GM18511 (cell line): ENCODE measurements around the gene SERPIND1.
"Not testable (repeated sequence)": the region's sequence is repeated elsewhere in the genome, so short reads cannot be mapped to it uniquely, and the experiment has no call there.

Source experiments
- ATAC-seq: cut with Tn5 transposase; IDR thresholded peaks from one replicate; pipeline ENCODE4 v1.9.1; 2021; ENCODE audit warnings: mild to moderate bottlenecking, moderate library complexity; ENCODE audit not compliant: unreplicated experiment

The SERPIND1 gene

GRCh38 chr22:20811171-20811570, 37.3 kb downstream of the SERPIND1 start:
- ATAC-seq, result no peak

DNA sequence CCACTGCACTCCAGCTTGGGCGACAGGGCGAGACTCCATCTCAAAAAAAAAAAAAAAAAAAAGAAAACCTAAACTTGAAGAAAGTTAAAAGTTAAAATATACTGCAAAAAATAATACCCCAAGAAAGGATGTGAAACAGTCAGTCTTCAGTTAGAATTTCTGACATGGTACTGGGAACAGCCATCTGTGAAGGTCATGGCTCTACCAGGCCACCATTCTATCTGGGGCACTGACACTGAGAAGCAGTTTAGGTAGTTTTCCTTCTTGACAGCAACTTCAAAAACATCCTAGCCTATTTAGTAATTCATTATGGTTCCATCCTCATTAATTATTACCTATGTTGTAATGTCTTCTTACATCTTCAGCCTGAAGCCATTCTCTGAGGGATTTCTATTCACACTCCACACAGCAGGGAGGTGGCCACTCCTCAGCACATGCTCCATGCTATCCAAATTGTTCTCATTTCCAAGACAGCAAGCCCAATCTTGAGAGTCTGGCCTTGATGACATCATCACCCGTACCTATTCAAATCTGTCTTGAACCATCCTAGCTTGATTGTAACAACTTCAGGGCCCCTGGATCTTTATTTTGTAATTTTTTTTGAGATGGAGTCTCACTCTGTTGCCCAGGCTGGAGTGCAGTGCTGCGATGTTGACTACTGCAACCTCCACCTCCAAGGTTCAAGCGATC, 38.2 kb downstream of the SERPIND1 start:
- ATAC-seq, result no peak

GRCh38 chr22:20813056-20813455, 39.1 kb downstream of the SERPIND1 start:
- no peak for ATAC-seq

- ATAC-seq, result no peak
These were observed 40.4 kb downstream of the SERPIND1 start for GRCh38 chr22:20814221-20814808.

DNA sequence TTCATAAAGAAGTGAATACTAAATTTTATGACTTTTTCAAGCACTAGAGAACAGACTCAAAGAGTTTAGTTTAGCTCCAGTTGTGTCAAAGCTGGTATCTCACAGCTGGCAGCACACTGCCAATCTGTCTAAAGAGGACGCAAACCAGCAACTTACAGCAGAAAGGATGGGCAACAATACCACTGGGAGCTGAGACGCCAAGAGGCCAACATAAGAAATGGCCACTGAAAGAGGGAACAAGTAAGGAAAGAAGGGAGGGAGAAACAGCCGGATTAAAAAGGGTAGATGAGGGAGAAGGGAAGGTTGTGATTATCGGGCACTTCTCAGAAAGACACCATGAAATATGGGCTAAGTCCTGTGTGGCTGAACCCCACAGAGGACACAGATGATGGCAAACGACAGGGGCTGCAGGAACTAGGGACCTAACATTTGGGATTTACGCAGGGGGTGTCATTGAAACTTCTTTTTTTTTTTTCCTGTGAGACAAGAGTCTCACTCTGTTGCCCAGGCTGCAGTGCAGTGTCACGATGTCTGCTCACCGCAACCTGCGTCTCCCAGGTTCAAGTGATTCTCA, 41.7 kb downstream of the SERPIND1 start:
- ATAC-seq, result no peak

- ATAC-seq, result no peak
These were observed 42.6 kb downstream of the SERPIND1 start for GRCh38 chr22:20816559-20816958.

- ATAC-seq, result no peak
These were observed 44.6 kb downstream of the SERPIND1 start for GRCh38 chr22:20818471-20818870.

DNA sequence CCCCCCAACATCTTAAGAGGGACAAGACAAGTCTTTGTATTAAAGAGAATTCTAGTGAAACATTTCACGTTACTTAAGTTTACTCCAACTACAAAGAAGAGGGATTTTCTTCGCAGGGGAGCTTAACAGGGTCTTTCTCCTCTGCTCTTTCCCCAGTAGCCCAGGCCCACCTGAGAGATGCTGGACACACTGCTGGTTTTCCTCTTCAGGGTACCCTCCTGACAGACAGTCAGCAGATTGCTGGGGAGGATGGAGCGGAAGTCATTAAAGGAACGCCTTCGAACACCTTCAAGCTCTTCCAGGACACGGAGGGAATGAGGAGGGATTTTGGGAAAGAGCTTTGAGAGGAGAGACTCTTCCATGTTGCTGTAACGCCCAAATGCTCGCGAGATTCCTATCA, 45.6 kb downstream of the SERPIND1 start:
- no peak for ATAC-seq

DNA sequence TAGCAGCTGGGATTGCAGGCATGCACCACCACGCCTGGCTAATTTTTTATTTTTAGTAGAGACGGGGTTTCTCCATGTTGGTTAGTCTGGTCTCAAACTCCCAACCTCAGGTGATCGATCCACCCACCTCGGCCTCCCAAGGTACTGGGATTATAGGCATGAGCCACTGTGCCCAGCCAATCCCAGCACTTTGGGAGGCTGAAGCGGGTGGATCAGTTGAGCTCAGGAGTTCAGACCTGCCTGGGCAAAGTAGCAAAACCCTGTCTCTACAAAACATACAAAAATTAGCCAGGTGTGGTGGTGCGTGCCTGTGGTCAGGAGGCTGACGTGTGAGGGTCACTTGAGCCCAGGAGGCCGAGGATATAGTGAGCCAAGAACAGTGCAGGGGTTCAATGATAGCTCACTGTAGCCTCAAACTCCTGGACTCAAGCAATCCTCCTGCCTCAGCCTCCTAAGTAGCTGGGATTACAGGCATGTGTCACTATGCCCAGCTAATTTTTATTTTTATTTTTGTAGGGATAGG, 47.9 kb downstream of the SERPIND1 start:
- not testable (repeated sequence) for ATAC-seq

- ATAC-seq, result no peak
These were observed 48.3 kb downstream of the SERPIND1 start for GRCh38 chr22:20822240-20822639.

- ATAC-seq, result no peak
These were observed 49.4 kb downstream of the SERPIND1 start for GRCh38 chr22:20823264-20823663.

DNA sequence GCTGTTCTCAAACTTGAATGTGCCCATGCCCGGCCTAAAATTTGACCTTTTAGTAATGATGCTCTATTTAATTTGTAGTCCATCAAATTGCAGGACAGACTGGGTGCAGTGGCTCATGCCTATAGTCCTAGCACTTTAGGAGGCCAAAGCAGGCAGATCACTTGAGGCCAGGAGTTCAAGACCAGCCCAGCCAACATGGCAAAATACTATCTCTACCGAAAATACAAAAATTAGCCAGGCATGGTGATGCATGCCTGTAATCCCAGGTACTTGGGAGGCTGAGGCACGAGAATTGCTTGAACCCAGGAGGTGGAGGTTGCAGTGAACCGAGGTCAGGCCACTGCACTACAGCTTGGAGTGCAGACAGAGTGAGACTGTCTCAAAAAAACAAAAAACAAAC, 51.3 kb downstream of the SERPIND1 start:
- ATAC-seq, result not testable (repeated sequence)

- no peak for ATAC-seq
These were observed 51.7 kb downstream of the SERPIND1 start for GRCh38 chr22:20825624-20826023.

DNA sequence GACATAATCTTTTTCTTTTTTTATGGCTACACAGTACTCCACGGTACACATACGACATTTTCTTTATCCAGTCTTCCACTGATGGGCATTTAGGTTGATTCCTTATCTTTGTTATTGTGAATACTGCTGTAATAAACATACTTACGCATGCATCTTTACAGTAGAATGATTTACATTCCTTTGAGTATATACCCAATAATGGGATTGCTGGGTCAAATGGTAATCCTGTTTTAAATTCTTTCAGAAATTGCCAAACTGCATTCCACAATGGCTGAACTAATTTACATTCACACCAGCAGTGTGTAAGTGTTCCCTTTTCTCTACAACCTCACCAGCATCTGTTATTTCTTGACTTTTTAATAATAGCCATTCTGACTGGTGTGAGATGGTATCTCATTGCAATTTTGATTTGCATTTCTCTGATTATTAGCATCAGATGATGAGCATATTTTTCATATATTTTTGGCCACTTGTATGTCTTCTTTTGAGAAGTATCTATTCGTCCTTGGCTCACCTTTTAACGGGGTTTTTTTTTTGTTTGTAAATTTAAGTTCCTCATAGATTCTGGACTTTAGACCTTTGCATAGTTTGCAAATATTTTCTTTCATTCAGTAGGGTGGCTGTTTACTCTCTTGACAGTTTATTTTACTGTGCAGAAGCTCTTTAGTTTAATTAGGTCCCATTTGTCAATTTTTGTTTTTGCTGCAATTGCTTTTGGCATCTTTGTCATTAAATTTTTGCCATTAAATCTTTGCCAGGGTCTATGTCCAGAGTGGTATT, 52.6 kb downstream of the SERPIND1 start:
- not testable (repeated sequence) for ATAC-seq

DNA sequence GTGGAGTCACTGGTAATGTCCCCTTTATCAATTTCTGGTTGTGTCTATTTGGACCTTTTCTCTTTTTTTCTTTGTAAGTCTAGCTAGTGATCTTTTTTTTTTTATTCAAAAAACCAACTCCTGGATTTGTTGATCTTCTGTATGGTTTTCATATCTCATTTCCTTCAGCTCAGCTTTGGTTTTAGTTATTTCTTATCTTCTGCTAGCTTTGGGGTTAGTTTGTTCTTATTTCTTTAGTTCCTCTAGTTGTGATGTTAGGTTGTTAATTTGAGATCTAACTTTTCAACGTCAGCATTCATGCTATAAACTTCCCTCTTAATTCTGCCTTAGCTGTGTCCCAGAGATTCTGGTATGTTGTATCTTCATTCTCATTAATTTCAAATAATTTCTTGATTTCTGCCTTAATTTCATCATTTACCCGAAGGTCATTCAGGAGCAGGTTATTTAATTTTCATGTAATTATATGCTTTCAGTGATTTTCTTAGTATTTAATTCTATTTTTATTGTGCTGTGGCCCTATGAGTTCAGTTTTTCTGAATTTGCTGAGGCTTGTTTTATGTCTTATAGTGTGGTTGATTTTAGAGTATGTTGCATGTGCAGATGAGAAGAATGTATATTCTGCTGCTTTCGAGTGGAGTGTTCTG, 55.7 kb downstream of the SERPIND1 start:
- no peak for ATAC-seq

GRCh38 chr22:20833225-20833665, 59.3 kb downstream of the SERPIND1 start:
- no peak for ATAC-seq

- ATAC-seq, result no peak
These were observed 60.3 kb downstream of the SERPIND1 start for GRCh38 chr22:20834206-20834605.

- ATAC-seq, result no peak
These were observed 60.8 kb downstream of the SERPIND1 start for GRCh38 chr22:20834725-20835124.
